Ovary (tissue), 3 donors: ENCODE data around the gene NAPG.

Experiments
- CTCF ChIP-seq, 3 donors: fragments of 450-650 bp in 2 of 3; fragments of 200-600 bp in 1 of 3; IDR thresholded peaks; one replicate each; pipeline versions ENCODE4 v1.5.1 to v1.8.0; 2016 to 2022; ENCODE audit warnings: antibody characterized with exemption in 3 of 3, mild to moderate bottlenecking in 1 of 3
- EP300 ChIP-seq: sonication (generic); formaldehyde crosslinking; IDR thresholded peaks from one replicate; pipeline ENCODE4 v1.6.1; 2017; ENCODE audit warnings: antibody characterized with exemption
- donor health status: DM: no; HTN: no; CAD: no.

GRCh38 chr18:10537765-10538164 lies 11.9 kb downstream of the NAPG start:
- TF ChIP-seq CTCF (IDR thresholded peaks at IDR 0.05) (no peak), EP300 (no peak)
